SK-N-SH (cell line): Measurements from ENCODE around the gene ACSS2. TPM values are rescaled to one million over a fixed set of nuclear protein-coding genes. Genes with fewer than 3 reads are reported as not detected.

Experiments used
- CTCF ChIA-PET: fragments of 300-600, 350-600 bp; formaldehyde crosslinking; extraction: SDS; loops from one replicate; lab custom pipeline; 2021; lab: Yijun Ruan, JAX
- POLR2A ChIA-PET: fragments of 350-600 bp; sonication (Branson Sonifier 250); formaldehyde crosslinking; extraction: SDS; loops from one replicate; lab custom pipeline; 2020; ENCODE audit warnings: antibody characterized with exemption, inconsistent platforms; lab: Yijun Ruan, JAX
- DNase-seq: peaks from one replicate; pipeline ENCODE4 v3.0.0; 2012
- H2AFZ ChIP-seq: fragments of 200-600 bp; sonication (generic); 2 replicates; pipeline ENCODE4 v1.8.1; 2016; ENCODE audit warnings: antibody characterized with exemption, mild to moderate bottlenecking, low read depth
- H3F3A ChIP-seq: fragments of 200-600 bp; sonication (generic); replicated peaks from 2 replicates; pipeline ENCODE3; 2016; ENCODE audit warnings: antibody characterized with exemption, mild to moderate bottlenecking; ENCODE audit not compliant: insufficient read depth
- H3K27ac ChIP-seq, 2 experiments: fragments of 200-500 bp in 1 of 2; fragments of 200-600 bp in 1 of 2; sonication (Bioruptor generic) in 1 of 2; sonication (generic), shearing (Covaris generic) in 1 of 2; 2 replicates each; pipeline versions ENCODE4 v1.5.1 to v1.6.1; 2014 to 2016; ENCODE audit warnings: low read depth in 2 of 2, inconsistent platforms in 1 of 2, low read length in 1 of 2, mild to moderate bottlenecking in 1 of 2, mixed read lengths in 1 of 2
- H3K27me3 ChIP-seq: fragments of 200-600 bp; sonication (generic), shearing (Covaris generic); 2 replicates; pipeline ENCODE4 v1.6.1; 2016; ENCODE audit warnings: mixed run types; ENCODE audit not compliant: insufficient read depth
- H3K36me3 ChIP-seq, 2 experiments: fragments of 200-500 bp in 1 of 2; fragments of 200-600 bp in 1 of 2; sonication (Bioruptor generic) in 1 of 2; sonication (generic) in 1 of 2; replicated peaks in 1 of 2; 2 replicates each; pipeline versions ENCODE3 to v1.5.1; 2014 to 2016; ENCODE audit warnings: low read length in 1 of 2, mild to moderate bottlenecking in 1 of 2; ENCODE audit not compliant: insufficient read depth in 2 of 2, control insufficient read depth in 1 of 2
- H3K4me1 ChIP-seq, 2 experiments: fragments of 200-500 bp in 1 of 2; fragments of 200-600 bp in 1 of 2; sonication (Bioruptor generic) in 1 of 2; sonication (generic), shearing (Covaris generic) in 1 of 2; 2 replicates each; pipeline versions ENCODE4 v1.5.1 to v1.6.1; 2014 to 2016; ENCODE audit warnings: low read depth in 1 of 2, low read length in 1 of 2, mixed run types in 1 of 2; ENCODE audit not compliant: insufficient read depth in 2 of 2, control insufficient read depth in 1 of 2
- H3K4me2 ChIP-seq: fragments of 200-600 bp; sonication (generic), shearing (Covaris generic); 2 replicates; pipeline ENCODE4 v1.6.1; 2017; ENCODE audit warnings: mixed run types
- H3K4me3 ChIP-seq, 2 experiments: fragments of 200-500 bp in 1 of 2; fragments of 200-600 bp in 1 of 2; sonication (Bioruptor generic) in 1 of 2; sonication (generic), shearing (Covaris generic) in 1 of 2; 2 replicates each; pipeline versions ENCODE4 v1.5.1 to v1.8.1; 2014 to 2016; ENCODE audit warnings: low read depth in 2 of 2, inconsistent platforms in 1 of 2, low read length in 1 of 2, mild to moderate bottlenecking in 1 of 2, mixed read lengths in 1 of 2, moderate library complexity in 1 of 2
- H3K79me2 ChIP-seq: fragments of 200-600 bp; sonication (generic); 2 replicates; pipeline ENCODE4 v1.8.1; 2017; ENCODE audit warnings: mild to moderate bottlenecking; ENCODE audit not compliant: insufficient read depth
- H3K9ac ChIP-seq: fragments of 200-600 bp; sonication (generic); 2 replicates; pipeline ENCODE4 v1.6.1; 2017; ENCODE audit warnings: mixed run types
- H3K9me2 ChIP-seq: fragments of 200-600 bp; sonication (generic); 2 replicates; pipeline ENCODE4 v1.6.1; 2017; ENCODE audit warnings: mixed run types
- H3K9me3 ChIP-seq: fragments of 200-600 bp; sonication (generic); 2 replicates; pipeline ENCODE4 v1.6.1; 2017; ENCODE audit warnings: mixed run types, mild to moderate bottlenecking, moderate library complexity
- H4K20me1 ChIP-seq: fragments of 200-600 bp; sonication (generic); 2 replicates; pipeline ENCODE4 v1.6.1; 2017; ENCODE audit warnings: mild to moderate bottlenecking, mixed run types; ENCODE audit not compliant: insufficient read depth
- FOSL2 ChIP-seq: IDR thresholded peaks from 2 replicates; pipeline ENCODE4 v1.4.0; 2012; ENCODE audit warnings: low read depth, mild to moderate bottlenecking, moderate library complexity, borderline replicate concordance
- FOXJ3 ChIP-seq: sonication (generic); formaldehyde crosslinking; IDR thresholded peaks from 2 replicates; pipeline ENCODE4 v1.5.1; 2020; ENCODE audit warnings: mild to moderate bottlenecking, missing genetic modification reagents
- FOXM1 ChIP-seq: IDR thresholded peaks from 2 replicates; pipeline ENCODE4 v1.4.0; 2012; ENCODE audit warnings: low read depth, mild to moderate bottlenecking
- GABPA ChIP-seq: IDR thresholded peaks from 2 replicates; pipeline ENCODE4 v1.4.0; 2012; ENCODE audit warnings: low read depth, mild to moderate bottlenecking
- GATA2 ChIP-seq: sonication (generic); formaldehyde crosslinking; IDR thresholded peaks from 2 replicates; pipeline ENCODE4 v1.5.0; 2020; ENCODE audit warnings: mild to moderate bottlenecking, missing genetic modification reagents
- MXI1 ChIP-seq: IDR thresholded peaks from 2 replicates; pipeline ENCODE4 v1.6.1; 2012; ENCODE audit warnings: mild to moderate bottlenecking, low read depth, low read length, improper control_type of control experiment
- NRF1 ChIP-seq: IDR thresholded peaks from 2 replicates; pipeline ENCODE4 v1.6.1; 2012; ENCODE audit warnings: low read depth, mild to moderate bottlenecking, low read length
- POLR2AphosphoS5 ChIP-seq: IDR thresholded peaks from 2 replicates; pipeline ENCODE4 v1.6.1; 2012; ENCODE audit warnings: low read depth, low read length
- RAD21 ChIP-seq: IDR thresholded peaks from 2 replicates; pipeline ENCODE4 v1.6.1; 2012; ENCODE audit warnings: mild to moderate bottlenecking, low read length
- RCOR1 ChIP-seq: fragments of 150-350 bp; IDR thresholded peaks from 2 replicates; pipeline ENCODE4 v1.6.1; 2017; ENCODE audit warnings: antibody characterized with exemption, low read length
- RFX5 ChIP-seq: IDR thresholded peaks from 2 replicates; pipeline ENCODE4 v1.6.1; 2012; ENCODE audit warnings: mild to moderate bottlenecking, improper control_type of control experiment, low read length
- RXRA ChIP-seq: IDR thresholded peaks from 2 replicates; pipeline ENCODE4 v1.4.0; 2012; ENCODE audit warnings: low read depth, mild to moderate bottlenecking, borderline replicate concordance
- SMC3 ChIP-seq: IDR thresholded peaks from 2 replicates; pipeline ENCODE4 v1.6.1; 2012; ENCODE audit warnings: low read depth, low read length, improper control_type of control experiment
- TCF12 ChIP-seq: IDR thresholded peaks from 2 replicates; pipeline ENCODE4 v1.4.0; 2012
- TEAD4 ChIP-seq: IDR thresholded peaks from 2 replicates; pipeline ENCODE4 v1.4.0; 2012; ENCODE audit warnings: mild to moderate bottlenecking, borderline replicate concordance; ENCODE audit not compliant: insufficient read depth
- YY1 ChIP-seq: IDR thresholded peaks from 2 replicates; pipeline ENCODE4 v1.4.0; 2012; ENCODE audit warnings: low read depth, mild to moderate bottlenecking
- WGBS: methylation state at CpG from one replicate; pipeline ENCODE4 v1.1.6; 2017; ENCODE audit warnings: low lambda C conversion rate; 5-methylcytosine and 5-hydroxymethylcytosine counted together
- polyA plus RNA-seq, 3 experiments: library from polyadenylated mRNA; depleted of rRNA; stranded (reverse); fragments of >200 nt; gene quantifications; 2 replicates each; pipeline ENCODE4 v1.2.3, GENCODE V29; 2012
- TF ChIP-seq, protein P1 (sequence below): IDR thresholded peaks from 2 replicates; pipeline ENCODE4 v1.4.0; 2012; ENCODE audit warnings: low read depth, borderline replicate concordance
- TF ChIP-seq, protein P2 (sequence below): IDR thresholded peaks from 2 replicates; pipeline ENCODE4; 2012
- TF ChIP-seq, protein P3 (sequence below): fragments of 150-350 bp; IDR thresholded peaks from 2 replicates; pipeline ENCODE4 v1.6.1; 2017; ENCODE audit warnings: antibody characterized with exemption, low read length, low read depth, borderline replicate concordance
- TF ChIP-seq, protein P4 (sequence below): fragments of 200-600 bp; sonication (generic); IDR thresholded peaks from 2 replicates; pipeline ENCODE4 v1.6.1; 2017; ENCODE audit warnings: antibody characterized with exemption, mild to moderate bottlenecking, moderate library complexity
- TF ChIP-seq, protein P5 (sequence below): IDR thresholded peaks from 2 replicates; pipeline ENCODE4 v1.4.0; 2012; ENCODE audit warnings: low read depth, borderline replicate concordance

The ACSS2 gene
- polyA plus RNA-seq, 1 of the 3 experiments (the other 2 are of a cell fraction): 25.5 TPM

DNA sequence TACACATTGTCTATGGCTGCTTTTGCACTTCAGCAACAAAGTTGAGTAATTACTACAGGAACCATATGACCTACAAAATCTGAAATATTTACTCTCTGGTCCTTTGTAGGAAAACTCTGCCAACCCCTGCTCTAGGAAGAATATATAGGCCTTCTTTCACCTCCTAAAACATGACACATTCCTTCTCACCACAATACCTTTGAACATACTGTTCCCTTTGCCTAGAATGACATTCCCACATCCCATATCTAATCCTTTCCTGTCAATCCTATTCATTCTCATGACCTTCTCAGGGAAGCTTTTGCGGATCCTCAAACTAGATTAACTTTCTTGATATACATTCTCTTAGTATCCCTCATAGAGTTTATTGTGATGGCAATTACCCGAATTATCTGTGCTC is 33.0 kb upstream of the ACSS2 start (continued):
- TF ChIP-seq, protein P1, sequence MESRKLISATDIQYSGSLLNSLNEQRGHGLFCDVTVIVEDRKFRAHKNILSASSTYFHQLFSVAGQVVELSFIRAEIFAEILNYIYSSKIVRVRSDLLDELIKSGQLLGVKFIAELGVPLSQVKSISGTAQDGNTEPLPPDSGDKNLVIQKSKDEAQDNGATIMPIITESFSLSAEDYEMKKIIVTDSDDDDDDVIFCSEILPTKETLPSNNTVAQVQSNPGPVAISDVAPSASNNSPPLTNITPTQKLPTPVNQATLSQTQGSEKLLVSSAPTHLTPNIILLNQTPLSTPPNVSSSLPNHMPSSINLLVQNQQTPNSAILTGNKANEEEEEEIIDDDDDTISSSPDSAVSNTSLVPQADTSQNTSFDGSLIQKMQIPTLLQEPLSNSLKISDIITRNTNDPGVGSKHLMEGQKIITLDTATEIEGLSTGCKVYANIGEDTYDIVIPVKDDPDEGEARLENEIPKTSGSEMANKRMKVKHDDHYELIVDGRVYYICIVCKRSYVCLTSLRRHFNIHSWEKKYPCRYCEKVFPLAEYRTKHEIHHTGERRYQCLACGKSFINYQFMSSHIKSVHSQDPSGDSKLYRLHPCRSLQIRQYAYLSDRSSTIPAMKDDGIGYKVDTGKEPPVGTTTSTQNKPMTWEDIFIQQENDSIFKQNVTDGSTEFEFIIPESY: no peak
- TF ChIP-seq GATA2 (no peak), TCF12 (no peak), YY1 (no peak)
- TF ChIP-seq, all 33 proteins: peak for 0

DNA sequence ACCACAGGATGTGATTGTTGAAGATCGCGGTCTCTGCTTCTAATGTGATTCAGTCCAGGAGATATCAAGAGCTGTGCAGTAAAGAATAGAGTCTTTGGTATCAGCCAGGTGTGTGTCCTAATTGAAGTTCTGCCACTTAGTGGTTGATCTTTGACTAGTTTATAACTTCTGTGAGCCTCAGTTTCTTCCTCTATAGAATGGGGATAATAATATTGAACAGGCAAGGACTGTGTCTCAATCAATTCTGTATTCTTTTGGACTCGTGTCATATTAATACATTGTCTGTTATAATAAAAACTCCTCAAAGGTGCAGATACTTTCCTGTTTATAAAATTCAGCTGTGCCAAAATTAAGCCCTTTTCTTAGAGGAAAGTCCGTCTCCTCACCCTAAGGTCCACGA is 27.8 kb upstream of the ACSS2 start:
- CTCF ChIA-PET: interaction anchor here (1.1 to 1.8 kb wide), 2 partner anchors 14 to 16 kb away, joined by 3 to 5 read pairs; no protein-coding TSS in a partner anchor
- TF ChIP-seq, protein P1: no peak
- TF ChIP-seq, protein P2, sequence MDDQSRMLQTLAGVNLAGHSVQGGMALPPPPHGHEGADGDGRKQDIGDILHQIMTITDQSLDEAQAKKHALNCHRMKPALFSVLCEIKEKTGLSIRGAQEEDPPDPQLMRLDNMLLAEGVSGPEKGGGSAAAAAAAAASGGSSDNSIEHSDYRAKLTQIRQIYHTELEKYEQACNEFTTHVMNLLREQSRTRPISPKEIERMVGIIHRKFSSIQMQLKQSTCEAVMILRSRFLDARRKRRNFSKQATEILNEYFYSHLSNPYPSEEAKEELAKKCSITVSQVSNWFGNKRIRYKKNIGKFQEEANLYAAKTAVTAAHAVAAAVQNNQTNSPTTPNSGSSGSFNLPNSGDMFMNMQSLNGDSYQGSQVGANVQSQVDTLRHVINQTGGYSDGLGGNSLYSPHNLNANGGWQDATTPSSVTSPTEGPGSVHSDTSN: no peak
- TF ChIP-seq FOXJ3 (CRISPR knock-in tag): no peak
- no peak for TF ChIP-seq TEAD4
- TF ChIP-seq GATA2: no peak
- TF ChIP-seq, protein P3, sequence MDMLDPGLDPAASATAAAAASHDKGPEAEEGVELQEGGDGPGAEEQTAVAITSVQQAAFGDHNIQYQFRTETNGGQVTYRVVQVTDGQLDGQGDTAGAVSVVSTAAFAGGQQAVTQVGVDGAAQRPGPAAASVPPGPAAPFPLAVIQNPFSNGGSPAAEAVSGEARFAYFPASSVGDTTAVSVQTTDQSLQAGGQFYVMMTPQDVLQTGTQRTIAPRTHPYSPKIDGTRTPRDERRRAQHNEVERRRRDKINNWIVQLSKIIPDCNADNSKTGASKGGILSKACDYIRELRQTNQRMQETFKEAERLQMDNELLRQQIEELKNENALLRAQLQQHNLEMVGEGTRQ: no peak
- TF ChIP-seq NRF1: no peak
- no peak for TF ChIP-seq FOSL2
- TF ChIP-seq GABPA: no peak
- TF ChIP-seq MXI1: no peak
- TF ChIP-seq, protein P4, sequence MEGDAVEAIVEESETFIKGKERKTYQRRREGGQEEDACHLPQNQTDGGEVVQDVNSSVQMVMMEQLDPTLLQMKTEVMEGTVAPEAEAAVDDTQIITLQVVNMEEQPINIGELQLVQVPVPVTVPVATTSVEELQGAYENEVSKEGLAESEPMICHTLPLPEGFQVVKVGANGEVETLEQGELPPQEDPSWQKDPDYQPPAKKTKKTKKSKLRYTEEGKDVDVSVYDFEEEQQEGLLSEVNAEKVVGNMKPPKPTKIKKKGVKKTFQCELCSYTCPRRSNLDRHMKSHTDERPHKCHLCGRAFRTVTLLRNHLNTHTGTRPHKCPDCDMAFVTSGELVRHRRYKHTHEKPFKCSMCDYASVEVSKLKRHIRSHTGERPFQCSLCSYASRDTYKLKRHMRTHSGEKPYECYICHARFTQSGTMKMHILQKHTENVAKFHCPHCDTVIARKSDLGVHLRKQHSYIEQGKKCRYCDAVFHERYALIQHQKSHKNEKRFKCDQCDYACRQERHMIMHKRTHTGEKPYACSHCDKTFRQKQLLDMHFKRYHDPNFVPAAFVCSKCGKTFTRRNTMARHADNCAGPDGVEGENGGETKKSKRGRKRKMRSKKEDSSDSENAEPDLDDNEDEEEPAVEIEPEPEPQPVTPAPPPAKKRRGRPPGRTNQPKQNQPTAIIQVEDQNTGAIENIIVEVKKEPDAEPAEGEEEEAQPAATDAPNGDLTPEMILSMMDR: no peak
- no peak for TF ChIP-seq TCF12
- no peak for TF ChIP-seq RAD21
- no peak for TF ChIP-seq POLR2AphosphoS5
- no peak for TF ChIP-seq SMC3
- no peak for TF ChIP-seq RXRA
- TF ChIP-seq FOXM1: no peak
- no peak for TF ChIP-seq RFX5
- TF ChIP-seq, protein P5, sequence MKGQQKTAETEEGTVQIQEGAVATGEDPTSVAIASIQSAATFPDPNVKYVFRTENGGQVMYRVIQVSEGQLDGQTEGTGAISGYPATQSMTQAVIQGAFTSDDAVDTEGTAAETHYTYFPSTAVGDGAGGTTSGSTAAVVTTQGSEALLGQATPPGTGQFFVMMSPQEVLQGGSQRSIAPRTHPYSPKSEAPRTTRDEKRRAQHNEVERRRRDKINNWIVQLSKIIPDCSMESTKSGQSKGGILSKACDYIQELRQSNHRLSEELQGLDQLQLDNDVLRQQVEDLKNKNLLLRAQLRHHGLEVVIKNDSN: no peak
- no peak for TF ChIP-seq RCOR1
- TF ChIP-seq, all 33 proteins: peak for 0
- peaks cover 7 to 29% of the 10 kb centered on the region in 2 experiments for H3K36me3 ChIP-seq

More for the DNA sequence above, 27.8 kb upstream of the ACSS2 start:
- WGBS: 90% methylated on average over 5 of the region's 5 CpGs
- no peak for DNase-seq
- H3K79me2 ChIP-seq: no peaks in the 10 kb centered on the region
- H3K9me3 ChIP-seq: no peaks in the 10 kb centered on the region
- H3K4me2 ChIP-seq: no peak overlapping the region
- POLR2A ChIA-PET: no interaction called here
- no peaks in the 10 kb centered on the region for H4K20me1 ChIP-seq
- no peak overlapping the region for H2AFZ ChIP-seq
- no peaks in the 10 kb centered on the region for H3K4me1 ChIP-seq
- no peak overlapping the region for H3K9ac ChIP-seq
- H3K4me3 ChIP-seq: no peak overlapping the region
- no peak overlapping the region for H3K27ac ChIP-seq
- no peaks in the 10 kb centered on the region for H3F3A ChIP-seq
- no peaks in the 10 kb centered on the region for H3K27me3 ChIP-seq
- H3K9me2 ChIP-seq: no peaks in the 10 kb centered on the region
